Endothelial cell of umbilical vein (primary cell): ENCODE data around the gene PGAM5. TPM values are rescaled to one million over a fixed set of nuclear protein-coding genes. Genes with fewer than 3 reads are reported as not detected.

Source experiments
- BruUV-seq: library from RNA; stranded (reverse); fragments of 400-500 nt; replicated peaks from 2 replicates; lab custom pipeline; 2021; lab: Mats Ljungman, UMichigan
- CTCF ChIA-PET: fragments of 300-600, 350-600 bp; sonication (Branson Sonifier 250); formaldehyde crosslinking; loops from one replicate; lab custom pipeline; 2021; ENCODE audit warnings: antibody characterized with exemption, inconsistent platforms; lab: Charles Lee
- POLR2A ChIA-PET: fragments of 300-600, 350-600 bp; sonication (Branson Sonifier 250); formaldehyde crosslinking; loops from one replicate; lab custom pipeline; 2021; ENCODE audit warnings: antibody characterized with exemption, inconsistent platforms; lab: Charles Lee
- DNase-seq: peaks from one replicate; pipeline ENCODE4 v3.0.0-alpha.2; 2011; ENCODE audit warnings: low read depth, low spot score
- FAIRE-seq: peaks from 2 replicates; lab custom pipeline; 2011; peaks lifted over from hg19 to GRCh38; lab: Jason Lieb, UNC
- H2AFZ ChIP-seq: 2 replicates; pipeline ENCODE4 v1.6.0; 2012; ENCODE audit warnings: low read depth, low read length, control low read depth, inconsistent platforms
- H3K27ac ChIP-seq: 2 replicates; pipeline ENCODE4 v1.5.1; 2011; ENCODE audit warnings: low read depth, mild to moderate bottlenecking, control low read depth, low read length, moderate library complexity; ENCODE audit not compliant: insufficient read depth
- H3K27me3 ChIP-seq, 2 experiments: 2 replicates each; pipeline versions ENCODE4 v1.6.0 to v1.6.1; 2011; ENCODE audit warnings: low read length in 2 of 2, mixed read lengths in 1 of 2; ENCODE audit not compliant: control insufficient read depth in 2 of 2, insufficient read depth in 2 of 2
- H3K36me3 ChIP-seq, 2 experiments: 2 replicates in 1 of 2; 3 replicates in 1 of 2; pipeline ENCODE4 v1.5.1; 2011; ENCODE audit warnings: low read length in 2 of 2, mild to moderate bottlenecking in 1 of 2, moderate library complexity in 1 of 2; ENCODE audit not compliant: control insufficient read depth in 2 of 2, insufficient read depth in 2 of 2; ENCODE audit errors: extremely low read depth in 1 of 2
- H3K4me1 ChIP-seq: 3 replicates; pipeline ENCODE4 v1.5.1; 2011; ENCODE audit warnings: mild to moderate bottlenecking, low read length; ENCODE audit not compliant: control insufficient read depth, insufficient read depth; ENCODE audit errors: extremely low read depth
- H3K4me2 ChIP-seq: 2 replicates; pipeline ENCODE4 v1.6.1; 2011; ENCODE audit warnings: low read length, control low read depth, mixed read lengths; ENCODE audit not compliant: insufficient read depth
- H3K4me3 ChIP-seq, 3 experiments: fragments of 200-600 bp in 1 of 3; sonication (generic), shearing (Covaris generic) in 1 of 3; replicated peaks in 1 of 3; 2 replicates each; pipeline ENCODE4 v1.5.1; 2011 to 2016; ENCODE audit warnings: control low read depth in 3 of 3, low read length in 3 of 3, mild to moderate bottlenecking in 2 of 3, inconsistent platforms in 1 of 3, low read depth in 1 of 3, moderate library complexity in 1 of 3; ENCODE audit not compliant: insufficient read depth in 1 of 3
- H3K79me2 ChIP-seq: 2 replicates; pipeline ENCODE4 v1.6.0; 2012; ENCODE audit warnings: low read length, inconsistent platforms; ENCODE audit not compliant: control insufficient read depth, insufficient read depth
- H3K9ac ChIP-seq: replicated peaks from 2 replicates; pipeline ENCODE3; 2011; ENCODE audit warnings: low read length, control low read depth; ENCODE audit not compliant: insufficient read depth; ENCODE audit errors: extremely low read depth
- H3K9me1 ChIP-seq: replicated peaks from 3 replicates; pipeline ENCODE4 v1.6.0; 2011; ENCODE audit warnings: mild to moderate bottlenecking, low read length; ENCODE audit not compliant: control insufficient read depth, insufficient read depth; ENCODE audit errors: extremely low read depth
- H3K9me3 ChIP-seq: replicated peaks from 2 replicates; pipeline ENCODE4 v1.5.1; 2012; ENCODE audit warnings: low read length, inconsistent platforms; ENCODE audit not compliant: control insufficient read depth, insufficient read depth
- H4K20me1 ChIP-seq: replicated peaks from 2 replicates; pipeline ENCODE3; 2011; ENCODE audit warnings: mild to moderate bottlenecking, low read length; ENCODE audit not compliant: control insufficient read depth, insufficient read depth; ENCODE audit errors: extremely low read depth
- EZH2 ChIP-seq: IDR thresholded peaks from 2 replicates; pipeline ENCODE4 v1.6.1; 2012; ENCODE audit warnings: borderline replicate concordance, low read depth, mild to moderate bottlenecking, moderate library complexity, low read length, inconsistent platforms; ENCODE audit not compliant: severe bottlenecking
- FOS ChIP-seq: IDR thresholded peaks from 2 replicates; pipeline ENCODE4 v1.6.1; 2011; ENCODE audit warnings: mild to moderate bottlenecking, low read length, moderate library complexity, borderline replicate concordance; ENCODE audit not compliant: insufficient read depth
- GATA2 ChIP-seq: IDR thresholded peaks from 2 replicates; pipeline ENCODE4 v1.7.0; 2011; ENCODE audit warnings: low read depth, mild to moderate bottlenecking, moderate library complexity, mixed read lengths, low read length; ENCODE audit not compliant: insufficient read length, insufficient read depth
- JUN ChIP-seq: IDR thresholded peaks from 2 replicates; pipeline ENCODE4 v1.6.1; 2011; ENCODE audit warnings: borderline replicate concordance, low read depth; ENCODE audit not compliant: insufficient read length, insufficient read depth
- MAX ChIP-seq: IDR thresholded peaks from 2 replicates; pipeline ENCODE4 v1.6.1; 2011; ENCODE audit not compliant: insufficient read depth, insufficient read length
- MYC ChIP-seq: IDR thresholded peaks from one replicate; pipeline ENCODE4 v1.6.1; 2011; ENCODE audit warnings: mild to moderate bottlenecking, low read depth, low read length
- POLR2A ChIP-seq: IDR thresholded peaks from 2 replicates; pipeline ENCODE4 v1.6.1; 2012; ENCODE audit warnings: low read depth, mild to moderate bottlenecking, control low read depth, low read length
- POLR2AphosphoS5 ChIP-seq: IDR thresholded peaks from 2 replicates; pipeline ENCODE4 v1.6.1; 2012; ENCODE audit warnings: low read depth, mild to moderate bottlenecking, control low read depth, low read length, moderate library complexity; ENCODE audit not compliant: insufficient read depth
- dilution Hi-C: fragments of 300-500 bp; cut with MboI; formaldehyde crosslinking; loops from one replicate; pipeline ENCODE4 v1.15.0; 2019; ENCODE audit warnings: low sequenced_read_pairs; ENCODE audit not compliant: extremely low pct_ligation_motif_present
- intact Hi-C: fragments of 100-400 bp; cut with micrococcal nuclease; formaldehyde crosslinking; loops from one replicate; pipeline ENCODE4 v1.10.0; 2022
- polyA plus RNA-seq, 4 experiments: library from polyadenylated mRNA; depleted of rRNA in 3 of 4; stranded (reverse) in 3 of 4; unstranded in 1 of 4; fragments of >200 nt; gene quantifications; 2 replicates each; pipeline versions ENCODE4 v1.2.1 to v1.2.3, GENCODE V29; 2011 to 2012; ENCODE audit warnings: missing spikeins in 1 of 4
- total RNA-seq: library from RNA; stranded (reverse); gene quantifications from 2 replicates; pipeline ENCODE4 v1.2.3, GENCODE V29; 2021
- TF ChIP-seq, protein P1 (sequence below), 2 donors: IDR thresholded peaks; 1 replicate in 1 of 2; 2 replicates in 1 of 2; pipeline ENCODE4 v1.5.1; 2011; ENCODE audit warnings: low read length in 2 of 2, mild to moderate bottlenecking in 2 of 2, moderate library complexity in 2 of 2, control low read depth in 1 of 2, inconsistent platforms in 1 of 2, low read depth in 1 of 2; ENCODE audit not compliant: insufficient read depth in 1 of 2; ENCODE audit errors: extremely low read depth in 1 of 2

Gene PGAM5
- total and polyA plus RNA-seq, 2 donors (not counting 3 experiments of a cell fraction or from before 2014, with no cell fraction given), result 23.1 to 52.8 TPM

DNA sequence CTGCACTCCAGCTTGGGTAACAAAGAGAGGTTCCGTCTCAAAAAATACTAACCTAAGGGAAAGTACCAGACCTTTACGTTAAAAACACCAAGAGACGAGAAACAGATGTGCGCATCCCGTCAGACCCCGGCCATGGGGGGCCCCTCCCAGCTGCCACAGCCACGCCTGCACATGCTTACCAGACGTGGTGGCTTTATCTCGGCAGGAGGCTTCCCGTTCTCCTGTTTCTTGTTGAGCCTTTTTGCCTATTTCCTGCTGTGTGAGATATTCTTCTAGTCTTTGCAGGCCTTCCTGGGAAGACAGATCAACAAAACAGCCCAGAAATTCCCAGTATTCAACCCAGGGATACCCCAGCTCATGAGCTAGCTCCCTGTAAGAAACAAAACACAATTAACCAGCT, 23.6 kb downstream of the PGAM5 start:
- DNase-seq, result no peak
- no peak overlapping the region for H3K9ac ChIP-seq
- no TSS peak for BruUV-seq
- H4K20me1 ChIP-seq, result no peaks in the 10 kb centered on the region
- POLR2A ChIA-PET, result no interaction called here
- no peak for FAIRE-seq
- H3K4me2 ChIP-seq, result no peak overlapping the region
- intact Hi-C loops (no loop called here), dilution Hi-C loops (no loop called here)
- H3K27me3 ChIP-seq, result no peaks in the 10 kb centered on the region
- peaks cover 3% of the 10 kb centered on the region for H3K79me2 ChIP-seq
- H3K9me3 ChIP-seq, result no peaks in the 10 kb centered on the region
- CTCF ChIA-PET, result no interaction called here
- no peak overlapping the region for H2AFZ ChIP-seq
- H3K4me3 ChIP-seq, result no peak overlapping the region
- H3K27ac ChIP-seq, result no peak overlapping the region
- H3K36me3 ChIP-seq, result peaks cover 21 to 53% of the 10 kb centered on the region in 2 experiments
- H3K4me1 ChIP-seq, result no peaks in the 10 kb centered on the region
- no peaks in the 10 kb centered on the region for H3K9me1 ChIP-seq
- TF ChIP-seq FOS (no peak), POLR2A (no peak), MAX (no peak), GATA2 (no peak), EZH2 (no peak), MYC (no peak), JUN (no peak), POLR2AphosphoS5 (no peak)
- TF ChIP-seq, protein P1, sequence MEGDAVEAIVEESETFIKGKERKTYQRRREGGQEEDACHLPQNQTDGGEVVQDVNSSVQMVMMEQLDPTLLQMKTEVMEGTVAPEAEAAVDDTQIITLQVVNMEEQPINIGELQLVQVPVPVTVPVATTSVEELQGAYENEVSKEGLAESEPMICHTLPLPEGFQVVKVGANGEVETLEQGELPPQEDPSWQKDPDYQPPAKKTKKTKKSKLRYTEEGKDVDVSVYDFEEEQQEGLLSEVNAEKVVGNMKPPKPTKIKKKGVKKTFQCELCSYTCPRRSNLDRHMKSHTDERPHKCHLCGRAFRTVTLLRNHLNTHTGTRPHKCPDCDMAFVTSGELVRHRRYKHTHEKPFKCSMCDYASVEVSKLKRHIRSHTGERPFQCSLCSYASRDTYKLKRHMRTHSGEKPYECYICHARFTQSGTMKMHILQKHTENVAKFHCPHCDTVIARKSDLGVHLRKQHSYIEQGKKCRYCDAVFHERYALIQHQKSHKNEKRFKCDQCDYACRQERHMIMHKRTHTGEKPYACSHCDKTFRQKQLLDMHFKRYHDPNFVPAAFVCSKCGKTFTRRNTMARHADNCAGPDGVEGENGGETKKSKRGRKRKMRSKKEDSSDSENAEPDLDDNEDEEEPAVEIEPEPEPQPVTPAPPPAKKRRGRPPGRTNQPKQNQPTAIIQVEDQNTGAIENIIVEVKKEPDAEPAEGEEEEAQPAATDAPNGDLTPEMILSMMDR (IDR thresholded peaks at IDR 0.05; ENCODE audit: extremely low read depth in 1 of 2, insufficient read depth in 1 of 2, low read depth in 1 of 2, low read length in 2 of 2), result no peak
